ENCODE measurements around the gene SAMHD1. TPM values are rescaled to one million over a fixed set of nuclear protein-coding genes. Genes with fewer than 3 reads are reported as not detected.

The SAMHD1 gene
- total and polyA plus RNA-seq, 2 of the 13 experiments (the other 11 are each of a cell fraction or from before 2014, with no cell fraction given), result 16.9 to 43.5 TPM

GRCh38 chr20:36871640-36872570, 79.6 kb downstream of the SAMHD1 start (continued):
- TF ChIP-seq ZNF160 (CRISPR knock-in tag; IDR thresholded peaks at IDR 0.05) (no peak), ZNF775 (CRISPR knock-in tag; IDR thresholded peaks at IDR 0.05; ENCODE audit: borderline replicate concordance) (no peak), KLF13 (CRISPR knock-in tag; IDR thresholded peaks at IDR 0.05) (peak; percentile 49; the same call in 1 of the 2 replicates), ZNF761 (CRISPR knock-in tag; conservative IDR thresholded peaks at IDR 0.05) (0 out of 2 replicates have a peak, but pooled peaks have one; percentile 28), ZNF564 (CRISPR knock-in tag; IDR thresholded peaks at IDR 0.05) (peak; percentile 70; the same call in 1 of the 2 replicates), DRAP1 (CRISPR knock-in tag; IDR thresholded peaks at IDR 0.05) (peak; percentile 49; the same call in 1 of the 2 replicates), ZC3H13 (CRISPR knock-in tag; IDR thresholded peaks at IDR 0.05) (no peak; the same call in 1 of the 2 replicates), ZNF460 (CRISPR knock-in tag; IDR thresholded peaks at IDR 0.05; ENCODE audit: borderline replicate concordance) (peak; percentile 63; the same call in 1 of the 2 replicates), ZNF569 (CRISPR knock-in tag; IDR thresholded peaks at IDR 0.05; ENCODE audit: borderline replicate concordance) (no peak), SALL1 (CRISPR knock-in tag; IDR thresholded peaks at IDR 0.05) (peak; percentile 53; the same call in 1 of the 2 replicates), ZNF720 (CRISPR knock-in tag; IDR thresholded peaks at IDR 0.05) (no peak), SALL2 (CRISPR knock-in tag; IDR thresholded peaks at IDR 0.05) (peak; percentile 43), NFE2 (CRISPR knock-in tag; IDR thresholded peaks at IDR 0.05) (no peak), ZNF232 (CRISPR knock-in tag; IDR thresholded peaks at IDR 0.05; ENCODE audit: borderline replicate concordance) (no peak), ZBTB46 (CRISPR knock-in tag; IDR thresholded peaks at IDR 0.05; ENCODE audit: borderline replicate concordance) (0 out of 2 replicates have a peak, but pooled peaks have one; percentile 60), KDM3A (CRISPR knock-in tag; IDR thresholded peaks at IDR 0.05; ENCODE audit: low read depth) (0 out of 2 replicates have a peak, but pooled peaks have one; percentile 36), CHD2 (IDR thresholded peaks at IDR 0.05; ENCODE audit: low read depth, low read length) (no peak), ZFP62 (CRISPR knock-in tag; IDR thresholded peaks at IDR 0.05) (no peak), CREBL2 (CRISPR knock-in tag; IDR thresholded peaks at IDR 0.05; ENCODE audit: borderline replicate concordance) (no peak; the same call in 1 of the 2 replicates), ZNF704 (CRISPR knock-in tag; IDR thresholded peaks at IDR 0.05; ENCODE audit: borderline replicate concordance) (peak; percentile 41; the same call in 1 of the 2 replicates), ZBTB10 (CRISPR knock-in tag; IDR thresholded peaks at IDR 0.05; ENCODE audit: borderline replicate concordance) (no peak), NR2F6 (IDR thresholded peaks at IDR 0.05) (peak; percentile 72), NR2F6 (CRISPR knock-in tag; IDR thresholded peaks at IDR 0.05) (peak; percentile 85)
